H1 (cell line): ENCODE results near the gene ACKR3. TPM values are rescaled to one million over a fixed set of nuclear protein-coding genes. Genes with fewer than 3 reads are reported as not detected.

ENCODE experiments used
- CTCF ChIA-PET: fragments of 300-600 bp; sonication (Branson Sonifier 250); formaldehyde crosslinking; loops from one replicate; lab custom pipeline; 2021; ENCODE audit not compliant: partially characterized antibody; lab: Charles Lee
- POLR2A ChIA-PET: fragments of 300-600 bp; sonication (Branson Sonifier 250); formaldehyde crosslinking; loops from one replicate; lab custom pipeline; 2021; ENCODE audit warnings: inconsistent platforms; ENCODE audit not compliant: partially characterized antibody; lab: Charles Lee
- DNase-seq, 2 experiments: peaks; one replicate each; pipeline versions ENCODE4 v3.0.0 to v3.0.0-alpha.2; 2010 to 2022; ENCODE audit warnings: low spot score in 2 of 2, low read depth in 1 of 2, mixed read lengths in 1 of 2
- FAIRE-seq: peaks from 2 replicates; lab custom pipeline; 2011; peaks lifted over from hg19 to GRCh38; lab: Jason Lieb, UNC
- H2AFZ ChIP-seq: 2 replicates; pipeline ENCODE4 v1.8.1; 2012; ENCODE audit warnings: low read length, inconsistent platforms
- H2AK5ac ChIP-seq: 2 replicates; pipeline ENCODE4 v1.6.1; 2013; ENCODE audit warnings: low read depth, low read length
- H2BK120ac ChIP-seq: replicated peaks from 2 replicates; pipeline ENCODE3; 2013; ENCODE audit warnings: low read depth, low read length, inconsistent platforms
- H2BK12ac ChIP-seq: 2 replicates; pipeline ENCODE4 v1.6.1; 2013; ENCODE audit warnings: low read depth, low read length
- H2BK15ac ChIP-seq: 2 replicates; pipeline ENCODE4 v1.6.1; 2013; ENCODE audit warnings: low read length
- H2BK20ac ChIP-seq: 2 replicates; pipeline ENCODE4 v1.6.1; 2013; ENCODE audit warnings: low read length
- H2BK5ac ChIP-seq: 2 replicates; pipeline ENCODE4 v1.6.1; 2013; ENCODE audit warnings: low read depth, low read length
- H3K14ac ChIP-seq: 2 replicates; pipeline ENCODE4 v1.6.1; 2013; ENCODE audit warnings: inconsistent platforms; ENCODE audit not compliant: insufficient read length
- H3K18ac ChIP-seq: 2 replicates; pipeline ENCODE4 v1.6.1; 2013; ENCODE audit warnings: low read length; ENCODE audit errors: extremely low read depth
- H3K23ac ChIP-seq: 2 replicates; pipeline ENCODE4 v1.6.1; 2013; ENCODE audit warnings: inconsistent platforms; ENCODE audit not compliant: insufficient read length
- H3K23me2 ChIP-seq: 2 replicates; pipeline ENCODE4 v1.6.1; 2013; ENCODE audit warnings: low read depth, low read length
- H3K27ac ChIP-seq: 2 replicates; pipeline ENCODE4 v1.6.1; 2011; ENCODE audit warnings: low read depth, low read length, inconsistent platforms
- H3K27me3 ChIP-seq, 4 experiments: replicated peaks in 1 of 4; 1 replicate in 1 of 4; 2 replicates in 3 of 4; pipeline versions ENCODE4 v1.6.1 to v1.8.1; 2011 to 2013; ENCODE audit warnings: low read length in 3 of 4, mild to moderate bottlenecking in 3 of 4, inconsistent platforms in 2 of 4, mixed read lengths in 2 of 4, moderate library complexity in 1 of 4; ENCODE audit not compliant: control insufficient read depth in 3 of 4, insufficient read depth in 3 of 4; ENCODE audit errors: extremely low read depth in 1 of 4
- H3K36me3 ChIP-seq, 4 experiments: 2 replicates each; pipeline versions ENCODE4 v1.6.1 to v1.8.1; 2011 to 2013; ENCODE audit warnings: mild to moderate bottlenecking in 4 of 4, low read length in 3 of 4, moderate library complexity in 2 of 4, control low read depth in 1 of 4, inconsistent platforms in 1 of 4; ENCODE audit not compliant: insufficient read depth in 4 of 4, control insufficient read depth in 2 of 4
- H3K4ac ChIP-seq: replicated peaks from 2 replicates; pipeline ENCODE3; 2013; ENCODE audit warnings: low read length, low read depth, mixed read lengths, inconsistent platforms; ENCODE audit not compliant: insufficient read length
- H3K4me1 ChIP-seq, 4 experiments: replicated peaks in 1 of 4; 1 replicate in 1 of 4; 2 replicates in 3 of 4; pipeline versions ENCODE4 v1.6.1 to v1.8.1; 2011 to 2013; ENCODE audit warnings: low read length in 3 of 4, inconsistent platforms in 2 of 4, mixed read lengths in 1 of 4; ENCODE audit not compliant: insufficient read depth in 4 of 4, control insufficient read depth in 3 of 4
- H3K4me2 ChIP-seq, 2 experiments: 2 replicates each; pipeline versions ENCODE4 v1.6.1 to v1.8.1; 2011 to 2013; ENCODE audit warnings: low read depth in 2 of 2, low read length in 2 of 2, control low read depth in 1 of 2, inconsistent platforms in 1 of 2, mild to moderate bottlenecking in 1 of 2; ENCODE audit not compliant: insufficient read depth in 1 of 2
- H3K4me3 ChIP-seq, 4 experiments: fragments of 200-600, 300-600 bp in 1 of 4; sonication (generic), shearing (Covaris generic), sonication (Bioruptor Twin) in 1 of 4; 2 replicates each; pipeline versions ENCODE4 v1.5.1 to v1.8.1; 2011 to 2016; ENCODE audit warnings: low read length in 4 of 4, low read depth in 3 of 4, control low read depth in 2 of 4, inconsistent platforms in 2 of 4, mild to moderate bottlenecking in 2 of 4, mixed read lengths in 1 of 4, moderate library complexity in 1 of 4; ENCODE audit not compliant: insufficient read depth in 2 of 4; ENCODE audit errors: extremely low read depth in 1 of 4
- H3K56ac ChIP-seq: replicated peaks from 2 replicates; pipeline ENCODE3; 2013; ENCODE audit warnings: low read depth, mild to moderate bottlenecking, mixed read lengths, low read length, inconsistent platforms; ENCODE audit not compliant: insufficient read length
- H3K79me1 ChIP-seq: 2 replicates; pipeline ENCODE4 v1.6.1; 2013; ENCODE audit warnings: low read depth, low read length, control low read depth
- H3K79me2 ChIP-seq, 2 experiments: 2 replicates each; pipeline versions ENCODE4 v1.6.1 to v1.8.1; 2012 to 2013; ENCODE audit warnings: low read length in 2 of 2, mild to moderate bottlenecking in 2 of 2, inconsistent platforms in 1 of 2; ENCODE audit not compliant: insufficient read depth in 2 of 2, control insufficient read depth in 1 of 2
- H3K9ac ChIP-seq, 4 experiments: replicated peaks in 1 of 4; 1 replicate in 1 of 4; 2 replicates in 3 of 4; pipeline versions ENCODE4 v1.6.1 to v1.8.1; 2011 to 2013; ENCODE audit warnings: low read depth in 3 of 4, low read length in 3 of 4, control low read depth in 2 of 4, mild to moderate bottlenecking in 2 of 4, moderate library complexity in 2 of 4, inconsistent platforms in 1 of 4; ENCODE audit errors: extremely low read depth in 1 of 4
- H3K9me3 ChIP-seq, 2 experiments: 2 replicates each; pipeline versions ENCODE4 v1.6.1 to v1.8.1; 2012 to 2013; ENCODE audit warnings: mild to moderate bottlenecking in 2 of 2, moderate library complexity in 2 of 2, control low read depth in 1 of 2, inconsistent platforms in 1 of 2, low read depth in 1 of 2, low read length in 1 of 2, mixed read lengths in 1 of 2; ENCODE audit not compliant: insufficient read depth in 2 of 2
- H4K20me1 ChIP-seq, 2 experiments: replicated peaks in 1 of 2; 2 replicates each; pipeline versions ENCODE3 to v1.8.1; 2011 to 2013; ENCODE audit warnings: inconsistent platforms in 2 of 2, low read length in 2 of 2, mild to moderate bottlenecking in 1 of 2; ENCODE audit not compliant: insufficient read depth in 2 of 2, control insufficient read depth in 1 of 2
- H4K5ac ChIP-seq: 2 replicates; pipeline ENCODE4 v1.6.1; 2013; ENCODE audit warnings: low read length, low read depth, mixed read lengths, inconsistent platforms; ENCODE audit not compliant: insufficient read length
- H4K8ac ChIP-seq: 2 replicates; pipeline ENCODE4 v1.8.0; 2013; ENCODE audit warnings: mild to moderate bottlenecking, moderate library complexity, low read length, inconsistent platforms; ENCODE audit not compliant: insufficient read depth; ENCODE audit errors: extremely low read depth
- H4K91ac ChIP-seq: replicated peaks from 2 replicates; pipeline ENCODE3; 2013; ENCODE audit warnings: low read length, mixed read lengths, inconsistent platforms; ENCODE audit not compliant: insufficient read length
- CBX5 ChIP-seq: fragments of 300-800, 300-1000 bp; sonication (generic); IDR thresholded peaks from 2 replicates; pipeline ENCODE4 v1.7.1; 2016; ENCODE audit warnings: antibody characterized with exemption, low read length, low read depth
- CBX8 ChIP-seq: fragments of 300-800, 300-1000 bp; sonication (generic); IDR thresholded peaks from 2 replicates; pipeline ENCODE4 v1.7.1; 2016; ENCODE audit warnings: low read depth, low read length, borderline replicate concordance
- EP300 ChIP-seq, 2 experiments: IDR thresholded peaks; 1 replicate in 1 of 2; 2 replicates in 1 of 2; pipeline ENCODE4 v1.6.1; 2011 to 2012; ENCODE audit warnings: low read depth in 2 of 2, low read length in 2 of 2, mild to moderate bottlenecking in 2 of 2, borderline replicate concordance in 1 of 2, inconsistent platforms in 1 of 2, moderate library complexity in 1 of 2
- JUND ChIP-seq: IDR thresholded peaks from 2 replicates; pipeline ENCODE4 v1.6.1; 2011; ENCODE audit warnings: mild to moderate bottlenecking, improper control_type of control experiment, low read length
- KDM4A ChIP-seq: IDR thresholded peaks from one replicate; pipeline ENCODE4 v1.7.1; 2012; ENCODE audit warnings: low read depth, mild to moderate bottlenecking, moderate library complexity, low read length, inconsistent platforms; ENCODE audit not compliant: severe bottlenecking
- POLR2AphosphoS5 ChIP-seq: IDR thresholded peaks from 2 replicates; pipeline ENCODE4 v1.6.1; 2011; ENCODE audit warnings: low read depth, low read length
- POU5F1 ChIP-seq: IDR thresholded peaks from 2 replicates; pipeline ENCODE4 v1.6.1; 2011; ENCODE audit warnings: low read depth, mild to moderate bottlenecking, low read length, moderate library complexity
- RNF2 ChIP-seq: fragments of 200-900, 300-1000 bp; sonication (generic); IDR thresholded peaks from 2 replicates; pipeline ENCODE4 v1.7.1; 2016; ENCODE audit warnings: borderline replicate concordance, low read depth, mild to moderate bottlenecking, antibody characterized with exemption, low read length; ENCODE audit not compliant: poor library complexity, severe bottlenecking; ENCODE audit errors: missing control alignments
- SIX5 ChIP-seq: IDR thresholded peaks from 2 replicates; pipeline ENCODE4 v1.6.1; 2011; ENCODE audit warnings: mild to moderate bottlenecking, low read depth, low read length
- SP1 ChIP-seq: IDR thresholded peaks from 2 replicates; pipeline ENCODE4 v1.6.1; 2011; ENCODE audit warnings: low read depth, low read length
- SUZ12 ChIP-seq: fragments of 200-600 bp; sonication (generic); IDR thresholded peaks from 2 replicates; pipeline ENCODE4 v1.6.1; 2012; ENCODE audit warnings: mild to moderate bottlenecking, inconsistent platforms, low read length, moderate library complexity, mixed read lengths
- TAF1 ChIP-seq: IDR thresholded peaks from 2 replicates; pipeline ENCODE4 v1.6.1; 2011; ENCODE audit warnings: mild to moderate bottlenecking, low read depth, low read length
- TCF12 ChIP-seq: IDR thresholded peaks from 2 replicates; pipeline ENCODE4 v1.6.1; 2011; ENCODE audit warnings: low read depth, mild to moderate bottlenecking, low read length
- TEAD4 ChIP-seq: IDR thresholded peaks from 2 replicates; pipeline ENCODE4 v1.6.1; 2012; ENCODE audit warnings: low read depth, low read length, inconsistent platforms, mixed read lengths
- YY1 ChIP-seq: IDR thresholded peaks from 2 replicates; pipeline ENCODE4 v1.6.1; 2011; ENCODE audit warnings: low read depth, mild to moderate bottlenecking, low read length
- WGBS, 2 experiments: shearing (Covaris generic) in 1 of 2; methylation state at CpG; one replicate each; pipeline versions ENCODE4 v1.1.6 to v1.1.7; 2013 to 2015; ENCODE audit warnings: low lambda C conversion rate in 2 of 2, mixed read lengths in 2 of 2, inconsistent platforms in 1 of 2, low coverage in 1 of 2, missing lambda C conversion rate in 1 of 2; ENCODE audit not compliant: insufficient replicate concordance in 2 of 2, insufficient coverage in 1 of 2, insufficient read length in 1 of 2; ENCODE audit errors: extremely low coverage in 1 of 2, missing lambda C conversion rate in 1 of 2; 5-methylcytosine and 5-hydroxymethylcytosine counted together
- polyA plus RNA-seq, 7 experiments: library from polyadenylated mRNA; depleted of rRNA in 3 of 7; stranded (reverse) in 5 of 7; unstranded in 2 of 7; fragments of >200 nt in 5 of 7; fragments of 200-250 nt in 2 of 7; gene quantifications; 1 replicate in 5 of 7; 2 replicates in 1 of 7; 4 replicates in 1 of 7; pipeline versions ENCODE4 v1.2.1 to v1.2.3, GENCODE V29; 2011 to 2013; ENCODE audit warnings: missing spikeins in 2 of 7, mixed read lengths in 2 of 7
- total RNA-seq: library from RNA; stranded (reverse); fragmentation: NEBNext Ultra II Directional; extraction: Animal tissue kit (Norgen Biotek cat#: 25700); gene quantifications from 2 replicates; pipeline ENCODE4 v1.2.1, GENCODE V29; 2021

Gene ACKR3
- total and polyA plus RNA-seq, 2 of the 8 experiments (the other 6 are each of a cell fraction or from before 2014, with no cell fraction given) = 1.4 to 24.4 TPM

DNA sequence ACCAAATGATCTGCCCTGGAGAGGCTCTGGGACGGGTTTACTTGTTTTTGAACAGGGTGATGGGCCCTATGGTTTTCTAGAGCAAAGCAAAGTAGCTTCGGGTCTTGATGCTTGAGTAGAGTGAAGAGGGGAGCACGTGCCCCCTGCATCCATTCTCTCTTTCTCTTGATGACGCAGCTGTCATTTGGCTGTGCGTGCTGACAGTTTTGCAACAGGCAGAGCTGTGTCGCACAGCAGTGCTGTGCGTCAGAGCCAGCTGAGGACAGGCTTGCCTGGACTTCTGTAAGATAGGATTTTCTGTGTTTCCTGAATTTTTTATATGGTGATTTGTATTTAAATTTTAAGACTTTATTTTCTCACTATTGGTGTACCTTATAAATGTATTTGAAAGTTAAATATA, 11.9 kb downstream of the ACKR3 start:
- H3K79me1 ChIP-seq = no peaks in the 10 kb centered on the region
- no peak overlapping the region for H3K18ac ChIP-seq
- peaks cover 0 to 3% (median 0%) of the 10 kb centered on the region in 4 experiments; a peak in 1 of 8 replicates for H3K36me3 ChIP-seq
- no peak overlapping the region for H3K14ac ChIP-seq
- no peaks in the 10 kb centered on the region for H3K79me2 ChIP-seq
- no peaks in the 10 kb centered on the region for H3K27me3 ChIP-seq
- H2AFZ ChIP-seq = no peak overlapping the region
- ChIA-PET CTCF (interaction anchor here (1.0 to 1.3 kb wide), 2 partner anchors 165 to 442 kb away, joined by 3 to 4 read pairs; no protein-coding TSS in a partner anchor), POLR2A (no interaction called here)
- no peak overlapping the region for H3K27ac ChIP-seq
- H4K8ac ChIP-seq = no peak overlapping the region
- no peak overlapping the region for H3K4ac ChIP-seq
- H3K4me2 ChIP-seq = no peak overlapping the region
- H2BK120ac ChIP-seq = no peak overlapping the region
- no peak overlapping the region for H3K56ac ChIP-seq
- H2BK20ac ChIP-seq = no peak overlapping the region
- H2BK12ac ChIP-seq = no peak overlapping the region
- H3K4me1 ChIP-seq = peaks cover 0 to 8% (median 5%) of the 10 kb centered on the region in 4 experiments; a peak in 4 of 7 replicates
- no peak overlapping the region for H3K23ac ChIP-seq
- H2BK5ac ChIP-seq = no peak overlapping the region; the same call in 1 of the 2 replicates
- H4K91ac ChIP-seq = no peak overlapping the region
- FAIRE-seq = no peak
- no peak overlapping the region for H2AK5ac ChIP-seq
- no peaks in the 10 kb centered on the region for H3K23me2 ChIP-seq
- 95% methylated on average over 7 of the region's 7 CpGs; no CpG with 5 or more reads in 1 of the 2 experiments for WGBS, 2 experiments
- no peak overlapping the region for H3K9ac ChIP-seq
- H3K4me3 ChIP-seq = no peak overlapping the region
- H2BK15ac ChIP-seq = 0 out of 2 replicates have a peak overlapping the region, but pooled peaks have one; percentile 61
- H3K9me3 ChIP-seq = no peaks in the 10 kb centered on the region
- H4K5ac ChIP-seq = no peak overlapping the region
- no peaks in the 10 kb centered on the region for H4K20me1 ChIP-seq
- no peak for DNase-seq
- TF ChIP-seq CBX8 (no peak), SP1 (no peak), RNF2 (no peak), SIX5 (no peak), POLR2AphosphoS5 (no peak), TEAD4 (no peak), TAF1 (no peak), POU5F1 (no peak), YY1 (no peak), EP300 (IDR thresholded peaks at IDR 0.05; ENCODE audit: borderline replicate concordance in 1 of 2, low read depth in 2 of 2, low read length in 2 of 2) (no peak), CBX5 (no peak), KDM4A (no peak), TCF12 (no peak), SUZ12 (no peak), JUND (no peak)
